ENCODE data around the gene ZNF770.
"Not testable (repeated sequence)": the region's sequence is repeated elsewhere in the genome, so short reads cannot be mapped to it uniquely, and the experiment has no call there.

The ZNF770 gene

DNA sequence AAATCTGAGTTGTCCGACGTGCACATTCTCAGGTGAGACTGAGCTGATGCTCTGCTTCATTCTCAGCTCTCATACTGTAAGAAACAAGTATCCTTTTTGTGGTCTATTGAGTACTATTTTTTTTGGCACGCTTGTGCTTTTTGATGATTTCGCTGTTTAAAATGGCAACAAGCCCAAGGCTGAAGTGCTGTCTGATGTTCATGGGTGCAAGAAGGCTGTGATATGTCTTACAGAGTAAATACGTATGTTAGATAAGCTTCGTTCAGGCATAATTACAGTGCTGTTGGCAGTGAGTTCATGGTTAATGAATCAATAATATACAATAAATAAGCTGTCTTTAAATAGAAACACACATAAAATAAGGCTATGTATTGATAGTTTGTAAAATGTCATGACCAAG is 45.7 kb downstream of the ZNF770 start:
- no peak overlapping the region for H3K4me3 ChIP-seq (ENCODE audit: low read depth, low read length)

DNA sequence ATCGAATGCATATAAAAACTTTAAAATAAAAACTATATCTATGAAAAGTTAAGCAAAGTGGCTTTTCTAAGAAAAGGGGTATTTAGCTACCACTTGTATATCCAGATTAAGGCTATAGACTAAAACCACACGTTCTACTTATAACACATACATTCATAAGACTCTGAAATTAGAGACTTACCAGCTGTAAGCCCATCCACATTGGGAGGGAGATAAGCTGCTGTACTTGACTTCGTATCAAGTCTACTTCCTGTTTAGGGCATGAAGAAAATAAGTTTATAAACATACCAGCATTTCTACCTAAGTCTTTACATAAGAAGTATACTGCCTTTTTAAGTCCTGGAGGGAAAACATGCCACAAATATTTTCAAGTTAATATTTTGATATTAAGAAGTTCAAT is 46.3 kb downstream of the ZNF770 start:
- Histone ChIP-seq H3K36me3 (ENCODE audit: control insufficient read depth, insufficient read depth, low read length) (peaks cover 85% of the 10 kb centered on the region), H3K4me3 (ENCODE audit: low read depth, low read length) (no peak overlapping the region)

More for the DNA sequence above, 45.7 kb downstream of the ZNF770 start:
- Histone ChIP-seq H3K27me3 (ENCODE audit: control insufficient read depth, insufficient read depth, low read length) (no peaks in the 10 kb centered on the region), H3K9me3 (ENCODE audit: control insufficient read depth, insufficient read depth, low read length) (no peaks in the 10 kb centered on the region), H3K27ac (ENCODE audit: low read depth, low read length) (no peak overlapping the region), H3K4me1 (ENCODE audit: control insufficient read depth, insufficient read depth, low read length) (no peaks in the 10 kb centered on the region), H3K9ac (ENCODE audit: low read depth, low read length) (no peak overlapping the region), H3K36me3 (ENCODE audit: control insufficient read depth, insufficient read depth, low read length) (peaks cover 80% of the 10 kb centered on the region)

DNA sequence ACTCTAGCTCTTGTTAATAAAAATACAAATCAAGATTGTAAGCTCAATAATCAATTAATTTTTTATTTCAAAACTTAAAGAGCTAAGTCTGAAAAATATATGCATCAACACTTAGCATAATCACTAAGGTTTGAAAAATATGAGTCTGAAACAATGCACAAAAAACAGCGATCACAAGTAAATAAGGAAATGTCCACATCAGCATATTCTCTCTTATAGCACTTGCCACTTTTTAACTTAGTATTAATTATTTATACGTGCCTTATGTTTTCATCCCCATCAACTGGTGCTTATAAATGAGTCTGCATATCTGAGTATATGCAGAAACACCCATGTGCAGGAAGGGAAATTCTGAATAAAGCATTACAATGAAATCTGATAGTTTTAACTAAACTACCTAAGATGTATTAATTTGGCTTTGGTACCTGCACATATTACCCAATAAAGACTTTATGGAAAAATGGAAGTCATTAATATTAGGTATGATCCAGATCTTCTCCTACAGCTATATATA is 46.8 kb downstream of the ZNF770 start:
- Histone ChIP-seq H3K4me1 (ENCODE audit: control insufficient read depth, insufficient read depth, low read length) (no peaks in the 10 kb centered on the region), H3K9ac (ENCODE audit: low read depth, low read length) (no peak overlapping the region), H3K27me3 (ENCODE audit: control insufficient read depth, insufficient read depth, low read length) (no peaks in the 10 kb centered on the region), H3K27ac (ENCODE audit: low read depth, low read length) (no peak overlapping the region), H3K36me3 (ENCODE audit: control insufficient read depth, insufficient read depth, low read length) (peaks cover 89% of the 10 kb centered on the region), H3K4me3 (ENCODE audit: low read depth, low read length) (no peak overlapping the region), H3K9me3 (ENCODE audit: control insufficient read depth, insufficient read depth, low read length) (no peaks in the 10 kb centered on the region)

More for the DNA sequence above, 46.3 kb downstream of the ZNF770 start:
- Histone ChIP-seq H3K4me1 (ENCODE audit: control insufficient read depth, insufficient read depth, low read length) (no peaks in the 10 kb centered on the region), H3K9me3 (ENCODE audit: control insufficient read depth, insufficient read depth, low read length) (no peaks in the 10 kb centered on the region), H3K9ac (ENCODE audit: low read depth, low read length) (no peak overlapping the region), H3K27me3 (ENCODE audit: control insufficient read depth, insufficient read depth, low read length) (no peaks in the 10 kb centered on the region), H3K27ac (ENCODE audit: low read depth, low read length) (no peak overlapping the region)

DNA sequence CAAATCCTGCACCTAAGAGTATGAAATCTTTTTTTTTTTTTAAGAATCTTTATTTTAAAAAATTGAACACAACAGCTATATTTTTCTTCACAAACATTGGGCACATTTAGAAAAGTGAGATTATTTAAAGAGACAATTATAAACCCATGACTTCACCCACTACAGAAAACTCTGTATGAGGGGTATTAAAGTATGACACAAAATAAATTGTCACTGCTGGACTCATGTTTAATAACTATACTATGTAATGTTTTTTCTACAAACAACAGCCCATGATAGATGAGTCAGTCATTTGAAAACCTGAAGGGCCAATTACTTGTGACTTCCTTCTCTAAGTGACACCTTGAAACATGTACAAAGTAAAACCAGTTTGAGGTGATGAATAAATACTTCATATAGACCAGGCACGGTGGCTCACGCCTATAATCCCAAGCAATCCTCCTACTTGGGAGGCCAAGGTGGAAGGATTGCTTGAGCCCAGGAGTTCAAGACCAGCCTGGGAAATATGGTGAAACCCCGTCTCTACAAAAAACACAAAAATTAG is 54.6 kb downstream of the ZNF770 start:
- no peak overlapping the region for H3K4me3 ChIP-seq (ENCODE audit: low read depth, low read length)
- H3K27ac ChIP-seq (ENCODE audit: low read depth, low read length) = no peak overlapping the region
- H3K36me3 ChIP-seq (ENCODE audit: control insufficient read depth, insufficient read depth, low read length) = peaks cover 90% of the 10 kb centered on the region
- no peaks in the 10 kb centered on the region for H3K9me3 ChIP-seq (ENCODE audit: control insufficient read depth, insufficient read depth, low read length)
- H3K4me1 ChIP-seq (ENCODE audit: control insufficient read depth, insufficient read depth, low read length) = no peaks in the 10 kb centered on the region
- no peak overlapping the region for H3K9ac ChIP-seq (ENCODE audit: low read depth, low read length)
- H3K27me3 ChIP-seq (ENCODE audit: control insufficient read depth, insufficient read depth, low read length) = no peaks in the 10 kb centered on the region

DNA sequence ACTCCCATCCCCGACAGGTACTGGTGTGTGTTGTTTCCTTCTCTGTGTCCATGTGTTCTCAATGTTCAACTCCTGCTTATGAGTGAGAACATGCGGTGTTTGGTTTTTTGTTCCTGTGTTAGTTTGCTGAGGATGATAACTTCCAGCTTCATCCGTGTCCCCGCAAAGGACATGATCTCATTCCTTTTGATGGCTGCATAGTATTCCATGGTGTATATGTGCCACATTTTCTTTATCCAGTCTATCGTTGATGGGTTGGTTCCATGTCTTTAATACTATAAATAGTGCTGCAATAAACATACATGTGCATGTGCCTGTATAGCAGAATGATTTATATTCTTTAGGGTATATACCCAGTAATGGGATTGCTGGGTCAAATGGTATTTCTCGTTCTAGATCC is 59.7 kb downstream of the ZNF770 start:
- not testable (repeated sequence) for H3K27ac ChIP-seq (ENCODE audit: low read depth, low read length); H3K9me3 ChIP-seq (ENCODE audit: control insufficient read depth, insufficient read depth, low read length); H3K27me3 ChIP-seq (ENCODE audit: control insufficient read depth, insufficient read depth, low read length); H3K4me3 ChIP-seq (ENCODE audit: low read depth, low read length); H3K4me1 ChIP-seq (ENCODE audit: control insufficient read depth, insufficient read depth, low read length); H3K9ac ChIP-seq (ENCODE audit: low read depth, low read length)
- H3K36me3 ChIP-seq (ENCODE audit: control insufficient read depth, insufficient read depth, low read length) = peaks cover 78% of the 10 kb centered on the region
